ENCODE data around the gene ZFAND2B. TPM values are rescaled to one million over a fixed set of nuclear protein-coding genes. Genes with fewer than 3 reads are reported as not detected.

The ZFAND2B gene
- total RNA-seq, 1 experiment from 2014 or later = 31.4 TPM

DNA sequence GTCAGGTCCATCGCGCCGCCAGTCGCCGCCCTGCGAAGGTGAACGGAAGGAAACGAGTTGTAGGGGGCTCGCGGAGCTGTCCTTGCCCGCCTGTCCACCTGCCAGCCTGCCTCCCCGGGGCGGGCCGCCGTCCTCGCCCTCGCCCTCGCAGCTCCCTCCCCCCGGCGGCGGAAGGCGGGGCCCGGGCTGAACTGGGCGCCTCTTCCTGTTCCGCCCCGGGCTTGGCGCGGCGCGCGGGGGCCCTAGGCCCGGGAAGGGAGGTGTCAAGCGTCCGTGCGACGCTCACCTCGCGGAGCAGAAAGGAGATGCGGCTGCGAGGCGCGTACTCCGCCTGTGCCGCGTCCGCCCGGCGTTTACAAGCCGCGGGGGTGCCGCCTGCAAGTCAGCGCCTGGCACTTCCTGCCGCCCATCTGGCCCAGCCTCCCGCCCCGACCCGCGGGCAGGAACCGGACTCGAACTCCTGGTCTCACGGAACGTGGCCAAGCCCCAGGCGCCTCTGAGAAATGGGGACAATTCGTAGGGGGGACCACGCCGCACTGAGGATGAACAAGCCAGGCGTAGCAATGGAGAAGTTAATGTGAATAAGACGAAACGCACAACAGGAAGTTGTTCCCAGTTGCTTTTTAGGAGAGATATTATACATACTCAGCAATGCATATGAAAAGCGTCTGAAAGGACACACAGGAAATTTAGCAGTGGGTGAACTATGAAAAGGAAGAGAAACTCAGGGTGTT, 29.6 kb upstream of the ZFAND2B start, which contains the start of gene CNPPD1:
TSS of gene CNPPD1 (minus strand) at position 108 of the 734 bp plus-strand sequence. CDS start at position 11, 97 bp downstream.
- ChIA-PET CTCF (interaction anchor here (0.6 to 1.9 kb wide), 6 partner anchors 11 to 175 kb away, joined by 3 to 16 read pairs (median 4); no protein-coding TSS in a partner anchor), POLR2A (interaction anchor here (0.8 to 1.4 kb wide), 4 partner anchors 16 to 41 kb away, joined by 3 to 5 read pairs (median 4); partner anchors contain the start of gene ZFAND2B), RAD21 (ENCODE audit: low non-redundant PET in 1 of 2, low total read pairs in 2 of 2, uncharacterized antibody in 2 of 2, unreplicated experiment in 2 of 2) (interaction anchor here (0.9 to 1.6 kb wide), 2 partner anchors 41 to 118 kb away, joined by 3 to 5 read pairs; no protein-coding TSS in a partner anchor)
- intact Hi-C loops (cut with micrococcal nuclease) = loop anchor here (2.0 to 10.0 kb wide), 3 partner anchors 30 to 358 kb away; partner anchors contain the start of genes DNPEP and ZFAND2B
- peak within 1 kb of the TSS; percentile 98 for H3K4me2 ChIP-seq (ENCODE audit: low read length)
- no TSS peak for BruUV-seq (replicated peaks)
- peak within 1 kb of the TSS; percentile 35 for H2AFZ ChIP-seq (ENCODE audit: low read depth, low read length, poor library complexity, severe bottlenecking)
- DNase-seq (ENCODE audit: low read depth, low spot score) (peak; percentile 56), ATAC-seq (peak; percentile 78)
- H4K20me1 ChIP-seq (ENCODE audit: insufficient read depth) = no peaks in the 10 kb centered on the region
- peak within 1 kb of the TSS; percentile 85 for H3K9ac ChIP-seq (ENCODE audit: low read length)
- no peaks in the 10 kb centered on the region for H3K9me2 ChIP-seq (ENCODE audit: insufficient read depth)
- peak within 1 kb of the TSS; percentile 87 to 93 for H3K4me3 ChIP-seq (replicated peaks in 1 of 2; ENCODE audit: low read depth in 1 of 2, low read length in 2 of 2)
- no peaks in the 10 kb centered on the region for H3K9me3 ChIP-seq (ENCODE audit: control insufficient read depth in 1 of 2, insufficient read depth in 1 of 2, low read depth in 1 of 2, low read length in 2 of 2)
- peaks cover 4 to 16% of the 10 kb centered on the region in 2 experiments; a peak in 3 of 4 replicates for H3K36me3 ChIP-seq (ENCODE audit: control insufficient read depth in 1 of 2, insufficient read depth in 2 of 2, low read length in 2 of 2)
- peaks cover 23% of the 10 kb centered on the region for H3K79me2 ChIP-seq (ENCODE audit: insufficient read depth, low read length)
- H3K27ac ChIP-seq (ENCODE audit: low read depth, low read length) = peak within 1 kb of the TSS; percentile 97
- peaks cover 10 to 27% of the 10 kb centered on the region in 2 experiments for H3K4me1 ChIP-seq (ENCODE audit: control insufficient read depth in 1 of 2, insufficient read depth in 2 of 2, low read length in 2 of 2)
- TF ChIP-seq POLR2A (IDR thresholded peaks at IDR 0.05; ENCODE audit: borderline replicate concordance, extremely low read depth, insufficient read depth, insufficient read length) (peak; percentile 88), ZFX (IDR thresholded peaks at IDR 0.05) (peak; percentile 64; the same call in 1 of the 2 replicates), YY1 (IDR thresholded peaks at IDR 0.05; ENCODE audit: extremely low read depth, insufficient replicate concordance, low read depth, low read length) (peak; percentile 61), SP1 (IDR thresholded peaks at IDR 0.05; ENCODE audit: low read depth) (no peak)
- no peaks in the 10 kb centered on the region for H3K27me3 ChIP-seq (ENCODE audit: insufficient read depth, low read length)

DNA sequence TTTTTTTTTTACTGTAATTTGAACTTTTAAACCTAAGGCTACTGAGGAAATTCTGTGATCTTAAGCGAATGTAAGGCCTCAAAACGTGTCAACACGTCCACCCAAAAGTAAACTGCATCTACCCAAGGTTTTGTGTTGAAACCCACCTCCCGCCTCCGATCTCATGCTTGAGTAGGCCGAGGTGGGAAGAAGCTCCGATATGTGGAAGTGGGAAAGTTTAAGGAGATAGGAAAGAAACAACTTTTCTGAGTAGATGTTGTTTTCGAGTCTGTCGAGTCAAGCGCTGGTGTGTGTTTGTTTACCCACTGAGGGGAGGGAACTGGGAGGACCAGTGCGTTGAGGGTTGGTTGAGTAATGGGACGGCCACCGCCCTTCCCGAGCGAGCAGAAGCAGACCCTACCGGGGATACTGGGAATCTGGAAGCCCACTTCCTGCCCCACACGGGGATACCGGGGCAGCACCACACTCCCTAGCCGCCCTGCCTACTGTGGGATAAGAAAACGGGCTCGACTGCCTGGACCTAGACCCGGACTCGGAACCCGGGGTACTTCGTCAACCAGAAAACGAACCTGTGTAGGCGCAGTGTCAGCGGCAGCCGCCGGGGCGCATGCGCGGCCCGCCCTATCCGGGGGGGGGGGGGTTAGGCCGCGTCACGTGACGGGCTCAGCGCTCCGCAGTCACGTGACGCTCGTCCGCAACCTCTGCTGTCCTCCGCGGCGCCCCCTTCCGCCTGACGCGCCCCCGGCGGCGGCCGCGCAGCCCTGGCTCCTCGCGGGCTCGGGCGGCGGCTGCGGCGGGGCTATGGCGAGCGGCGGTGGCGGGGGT, 28.8 kb upstream of the ZFAND2B start, which contains the start of gene RETREG2:
TSS of gene RETREG2 (plus strand) at position 724 of the 825 bp plus-strand sequence. CDS start at position 802, 78 bp downstream.
- Histone ChIP-seq H3K27ac (ENCODE audit: low read depth, low read length) (peak within 1 kb of the TSS; percentile 97), H3K9ac (ENCODE audit: low read length) (peak within 1 kb of the TSS; percentile 85), H3K27me3 (ENCODE audit: insufficient read depth, low read length) (no peaks in the 10 kb centered on the region), H3K36me3 (ENCODE audit: control insufficient read depth in 1 of 2, insufficient read depth in 2 of 2, low read length in 2 of 2) (peaks cover 5 to 17% of the 10 kb centered on the region in 2 experiments; a peak in 3 of 4 replicates), H2AFZ (ENCODE audit: low read depth, low read length, poor library complexity, severe bottlenecking) (no peak within 1 kb of the TSS), H3K4me2 (ENCODE audit: low read length) (peak within 1 kb of the TSS; percentile 98), H3K9me3 (ENCODE audit: control insufficient read depth in 1 of 2, insufficient read depth in 1 of 2, low read depth in 1 of 2, low read length in 2 of 2) (no peaks in the 10 kb centered on the region), H4K20me1 (ENCODE audit: insufficient read depth) (no peaks in the 10 kb centered on the region), H3K79me2 (ENCODE audit: insufficient read depth, low read length) (peaks cover 23% of the 10 kb centered on the region), H3K9me2 (ENCODE audit: insufficient read depth) (no peaks in the 10 kb centered on the region), H3K4me3 (replicated peaks in 1 of 2; ENCODE audit: low read depth in 1 of 2, low read length in 2 of 2) (peak within 1 kb of the TSS; percentile 87 to 93), H3K4me1 (ENCODE audit: control insufficient read depth in 1 of 2, insufficient read depth in 2 of 2, low read length in 2 of 2) (peaks cover 10 to 27% of the 10 kb centered on the region in 2 experiments)
- RAD21 ChIA-PET (ENCODE audit: low non-redundant PET in 1 of 2, low total read pairs in 2 of 2, uncharacterized antibody in 2 of 2, unreplicated experiment in 2 of 2) = no interaction called here
- TSS peak; percentile 46 for BruUV-seq (replicated peaks)
- intact Hi-C loops (cut with micrococcal nuclease) = loop anchor here (2.0 to 10.0 kb wide), 3 partner anchors 29 to 357 kb away; partner anchors contain the start of genes DNPEP and ZFAND2B
- CTCF ChIA-PET = no interaction called here
- TF ChIP-seq YY1 (IDR thresholded peaks at IDR 0.05; ENCODE audit: extremely low read depth, insufficient replicate concordance, low read depth, low read length) (peak; percentile 40), JUND (IDR thresholded peaks at IDR 0.05) (no peak), CBX3 (IDR thresholded peaks at IDR 0.05; ENCODE audit: low read depth) (no peak), SRF (IDR thresholded peaks at IDR 0.05; ENCODE audit: low read depth) (no peak), CEBPB (IDR thresholded peaks at IDR 0.05; ENCODE audit: low read depth) (no peak), ZFX (IDR thresholded peaks at IDR 0.05) (no peak; the same call in 1 of the 2 replicates), POLR2A (IDR thresholded peaks at IDR 0.05; ENCODE audit: borderline replicate concordance, extremely low read depth, insufficient read depth, insufficient read length) (peak; percentile 85), POLR2AphosphoS5 (IDR thresholded peaks at IDR 0.05; ENCODE audit: low read depth, low read length) (peak; percentile 96)
- TF ChIP-seq, protein P1, sequence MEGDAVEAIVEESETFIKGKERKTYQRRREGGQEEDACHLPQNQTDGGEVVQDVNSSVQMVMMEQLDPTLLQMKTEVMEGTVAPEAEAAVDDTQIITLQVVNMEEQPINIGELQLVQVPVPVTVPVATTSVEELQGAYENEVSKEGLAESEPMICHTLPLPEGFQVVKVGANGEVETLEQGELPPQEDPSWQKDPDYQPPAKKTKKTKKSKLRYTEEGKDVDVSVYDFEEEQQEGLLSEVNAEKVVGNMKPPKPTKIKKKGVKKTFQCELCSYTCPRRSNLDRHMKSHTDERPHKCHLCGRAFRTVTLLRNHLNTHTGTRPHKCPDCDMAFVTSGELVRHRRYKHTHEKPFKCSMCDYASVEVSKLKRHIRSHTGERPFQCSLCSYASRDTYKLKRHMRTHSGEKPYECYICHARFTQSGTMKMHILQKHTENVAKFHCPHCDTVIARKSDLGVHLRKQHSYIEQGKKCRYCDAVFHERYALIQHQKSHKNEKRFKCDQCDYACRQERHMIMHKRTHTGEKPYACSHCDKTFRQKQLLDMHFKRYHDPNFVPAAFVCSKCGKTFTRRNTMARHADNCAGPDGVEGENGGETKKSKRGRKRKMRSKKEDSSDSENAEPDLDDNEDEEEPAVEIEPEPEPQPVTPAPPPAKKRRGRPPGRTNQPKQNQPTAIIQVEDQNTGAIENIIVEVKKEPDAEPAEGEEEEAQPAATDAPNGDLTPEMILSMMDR (IDR thresholded peaks at IDR 0.05 in 2 of 3, conservative IDR thresholded peaks at IDR 0.05 in 1 of 3; ENCODE audit: borderline replicate concordance in 1 of 3, insufficient read depth in 1 of 3, low read depth in 2 of 3, low read length in 2 of 3) = peak in 1 of 3 experiments; percentile 28; a peak in 1 of 6 replicates
- peak; percentile 84 for DNase-seq (ENCODE audit: low read depth, low spot score)
- POLR2A ChIA-PET = no interaction called here
- peak; percentile 68 for ATAC-seq
